ENCODE data around the gene ANO8.

ANO8 gene

GRCh38 chr19:17346109-17346671 is 11.5 kb upstream of the ANO8 start:
- CTCF ChIA-PET: interaction anchor here (0.8 to 10.1 kb wide), 8 partner anchors 11 to 95 kb away, joined by 3 to 144 read pairs (median 4); partner anchors contain the start of gene CCDC194
- peaks cover 0 to 6% (median 6%) of the 10 kb centered on the region in 4 experiments for H3K36me3 ChIP-seq (ENCODE audit: control insufficient read depth in 4 of 4, insufficient read depth in 4 of 4, low read length in 3 of 4)
- 31% methylated on average over 13 of the region's 24 CpGs for WGBS (ENCODE audit: insufficient coverage)
- H3K4me3 ChIP-seq (ENCODE audit: control insufficient read depth in 1 of 7, extremely low read depth in 1 of 7, insufficient read depth in 4 of 7, low read depth in 2 of 7, low read length in 6 of 7): no peak overlapping the region
- no peaks in the 10 kb centered on the region for H3K9me3 ChIP-seq (ENCODE audit: control extremely low read depth in 1 of 5, control insufficient read depth in 4 of 5, insufficient read depth in 2 of 5, low read depth in 1 of 5, low read length in 4 of 5)
- POLR2A ChIA-PET: no interaction called here
- DNase-seq: peak; percentile 60 to 69 (median 62)
- H3K27ac ChIP-seq (ENCODE audit: insufficient read depth in 1 of 2, low read depth in 1 of 2, low read length in 2 of 2, poor library complexity in 1 of 2, severe bottlenecking in 2 of 2): no peak overlapping the region
- H3K4me1 ChIP-seq (ENCODE audit: control extremely low read depth in 1 of 4, control insufficient read depth in 4 of 4, insufficient read depth in 4 of 4, low read length in 3 of 4): peaks cover 0 to 29% (median 21%) of the 10 kb centered on the region in 4 experiments
- no peaks in the 10 kb centered on the region for H3K27me3 ChIP-seq (replicated peaks in 2 of 5; ENCODE audit: control insufficient read depth in 4 of 5, insufficient read depth in 5 of 5, low read length in 4 of 5)

DNA sequence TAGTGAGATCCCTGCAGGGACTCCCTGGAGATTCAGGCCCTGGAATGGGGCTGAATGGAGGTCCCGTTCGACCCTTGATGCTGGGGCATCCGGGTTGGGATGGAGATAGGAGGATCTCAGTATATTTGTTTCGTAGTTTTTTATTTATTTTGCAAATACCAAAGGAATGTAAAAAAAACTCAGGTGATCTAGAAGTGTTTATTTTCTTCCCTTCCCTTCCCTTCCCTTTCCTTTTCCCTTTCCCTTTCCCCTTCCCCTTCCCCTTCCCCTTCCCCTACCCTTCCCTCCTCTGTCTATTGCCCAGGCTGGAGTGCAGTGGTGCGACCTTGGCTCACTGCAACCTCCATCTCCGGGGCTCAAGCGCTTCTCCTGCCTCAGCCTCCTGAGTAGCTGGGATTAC is 7.2 kb upstream of the ANO8 start:
- peaks cover 0 to 19% (median 16%) of the 10 kb centered on the region in 4 experiments for H3K4me1 ChIP-seq (ENCODE audit: control extremely low read depth in 1 of 4, control insufficient read depth in 4 of 4, insufficient read depth in 4 of 4, low read length in 3 of 4)
- no peak overlapping the region for H3K27ac ChIP-seq (ENCODE audit: insufficient read depth in 1 of 2, low read depth in 1 of 2, low read length in 2 of 2, poor library complexity in 1 of 2, severe bottlenecking in 2 of 2)
- H3K27me3 ChIP-seq (replicated peaks in 2 of 5; ENCODE audit: control insufficient read depth in 4 of 5, insufficient read depth in 5 of 5, low read length in 4 of 5): no peaks in the 10 kb centered on the region
- ChIA-PET POLR2A (no interaction called here), CTCF (interaction anchor here (1.2 to 10.1 kb wide), 2 partner anchors 14 to 46 kb away, joined by 3 to 144 read pairs; no protein-coding TSS in a partner anchor)
- peaks cover 0 to 16% (median 10%) of the 10 kb centered on the region in 4 experiments for H3K36me3 ChIP-seq (ENCODE audit: control insufficient read depth in 4 of 4, insufficient read depth in 4 of 4, low read length in 3 of 4)
- 97% methylated on average over 4 of the region's 7 CpGs for WGBS (ENCODE audit: insufficient coverage)
- DNase-seq: no peak
- no peak overlapping the region for H3K4me3 ChIP-seq (ENCODE audit: control insufficient read depth in 1 of 7, extremely low read depth in 1 of 7, insufficient read depth in 4 of 7, low read depth in 2 of 7, low read length in 6 of 7)
- no peaks in the 10 kb centered on the region for H3K9me3 ChIP-seq (ENCODE audit: control extremely low read depth in 1 of 5, control insufficient read depth in 4 of 5, insufficient read depth in 2 of 5, low read depth in 1 of 5, low read length in 4 of 5)

DNA sequence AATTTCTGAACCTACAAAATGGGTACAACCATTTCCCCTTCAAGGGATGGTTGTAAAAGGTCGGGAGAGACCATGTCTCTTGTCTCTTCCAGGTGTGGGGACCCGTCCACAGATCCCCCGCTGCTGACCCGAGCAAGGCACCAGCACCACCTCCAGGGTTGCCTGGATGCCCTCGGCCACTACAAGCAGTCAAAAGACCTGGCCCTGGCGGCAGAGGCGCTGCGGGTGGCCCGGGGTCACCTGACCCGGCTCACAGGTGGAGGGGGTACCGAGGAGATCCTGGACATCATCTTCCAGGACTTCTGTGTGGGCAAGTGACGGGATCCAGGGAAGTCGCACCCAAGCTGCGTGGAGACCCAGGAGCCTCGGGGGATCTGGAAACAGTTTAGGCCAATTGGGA is 6.7 kb upstream of the ANO8 start:
- Histone ChIP-seq H3K27me3 (replicated peaks in 2 of 5; ENCODE audit: control insufficient read depth in 4 of 5, insufficient read depth in 5 of 5, low read length in 4 of 5) (no peaks in the 10 kb centered on the region), H3K9me3 (ENCODE audit: control extremely low read depth in 1 of 5, control insufficient read depth in 4 of 5, insufficient read depth in 2 of 5, low read depth in 1 of 5, low read length in 4 of 5) (no peaks in the 10 kb centered on the region), H3K36me3 (ENCODE audit: control insufficient read depth in 4 of 4, insufficient read depth in 4 of 4, low read length in 3 of 4) (peaks cover 0 to 16% (median 10%) of the 10 kb centered on the region in 4 experiments), H3K27ac (ENCODE audit: insufficient read depth in 1 of 2, low read depth in 1 of 2, low read length in 2 of 2, poor library complexity in 1 of 2, severe bottlenecking in 2 of 2) (no peak overlapping the region), H3K4me1 (ENCODE audit: control extremely low read depth in 1 of 4, control insufficient read depth in 4 of 4, insufficient read depth in 4 of 4, low read length in 3 of 4) (peaks cover 0 to 22% (median 17%) of the 10 kb centered on the region in 4 experiments), H3K4me3 (ENCODE audit: control insufficient read depth in 1 of 7, extremely low read depth in 1 of 7, insufficient read depth in 4 of 7, low read depth in 2 of 7, low read length in 6 of 7) (no peak overlapping the region)
- ChIA-PET POLR2A (no interaction called here), CTCF (interaction anchor here (1.2 to 10.1 kb wide), 3 partner anchors 14 to 46 kb away, joined by 3 to 144 read pairs (median 11); no protein-coding TSS in a partner anchor)
- 89% methylated on average over 10 of the region's 15 CpGs for WGBS (ENCODE audit: insufficient coverage)
- DNase-seq: no peak

GRCh38 chr19:17340871-17341357 is 6.3 kb upstream of the ANO8 start:
- DNase-seq: no peak
- 95% methylated on average over 15 of the region's 17 CpGs for WGBS (ENCODE audit: insufficient coverage)
- Histone ChIP-seq H3K27me3 (replicated peaks in 2 of 5; ENCODE audit: control insufficient read depth in 4 of 5, insufficient read depth in 5 of 5, low read length in 4 of 5) (no peaks in the 10 kb centered on the region), H3K4me3 (ENCODE audit: control insufficient read depth in 1 of 7, extremely low read depth in 1 of 7, insufficient read depth in 4 of 7, low read depth in 2 of 7, low read length in 6 of 7) (no peak overlapping the region), H3K27ac (ENCODE audit: insufficient read depth in 1 of 2, low read depth in 1 of 2, low read length in 2 of 2, poor library complexity in 1 of 2, severe bottlenecking in 2 of 2) (no peak overlapping the region), H3K4me1 (ENCODE audit: control extremely low read depth in 1 of 4, control insufficient read depth in 4 of 4, insufficient read depth in 4 of 4, low read length in 3 of 4) (peaks cover 0 to 22% (median 18%) of the 10 kb centered on the region in 4 experiments), H3K36me3 (ENCODE audit: control insufficient read depth in 4 of 4, insufficient read depth in 4 of 4, low read length in 3 of 4) (peaks cover 0 to 16% (median 10%) of the 10 kb centered on the region in 4 experiments), H3K9me3 (ENCODE audit: control extremely low read depth in 1 of 5, control insufficient read depth in 4 of 5, insufficient read depth in 2 of 5, low read depth in 1 of 5, low read length in 4 of 5) (no peaks in the 10 kb centered on the region)
- ChIA-PET POLR2A (no interaction called here), CTCF (interaction anchor here (1.2 to 2.2 kb wide), 2 partner anchors 13 to 45 kb away, joined by 3 to 11 read pairs; no protein-coding TSS in a partner anchor)

DNA sequence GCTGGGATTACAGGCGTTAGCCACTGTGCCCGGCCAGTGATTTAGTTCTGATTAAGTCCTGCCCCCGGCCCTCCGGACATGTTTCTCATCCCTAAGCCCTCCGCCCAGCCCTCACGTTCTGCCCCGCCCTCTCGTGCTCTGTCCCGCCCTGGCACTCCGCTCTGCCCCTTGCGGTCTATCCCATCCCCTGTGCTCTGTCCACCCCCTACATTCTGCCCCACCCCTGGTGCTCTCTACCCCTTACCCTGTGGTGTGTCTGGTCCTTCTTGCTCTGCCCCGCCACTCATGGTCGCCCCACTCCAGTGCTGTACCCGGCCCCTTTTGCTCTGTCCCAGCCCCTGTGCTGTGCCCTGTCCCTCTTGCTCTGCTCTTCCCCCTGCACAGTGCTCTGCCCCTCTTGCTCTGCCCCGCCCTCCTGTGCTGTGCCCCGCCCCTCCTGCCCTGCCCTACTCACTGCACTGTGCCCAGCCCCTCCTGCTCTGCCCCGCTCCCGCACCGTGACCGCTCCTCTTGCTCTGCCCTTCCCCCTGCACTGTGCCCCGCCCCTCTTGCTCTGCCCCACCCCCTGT is 5.7 kb upstream of the ANO8 start:
- ChIA-PET POLR2A (no interaction called here), CTCF (interaction anchor here (2.2 kb wide), 1 partner anchor 46 kb away, joined by 11 read pairs; no protein-coding TSS in a partner anchor)

DNA sequence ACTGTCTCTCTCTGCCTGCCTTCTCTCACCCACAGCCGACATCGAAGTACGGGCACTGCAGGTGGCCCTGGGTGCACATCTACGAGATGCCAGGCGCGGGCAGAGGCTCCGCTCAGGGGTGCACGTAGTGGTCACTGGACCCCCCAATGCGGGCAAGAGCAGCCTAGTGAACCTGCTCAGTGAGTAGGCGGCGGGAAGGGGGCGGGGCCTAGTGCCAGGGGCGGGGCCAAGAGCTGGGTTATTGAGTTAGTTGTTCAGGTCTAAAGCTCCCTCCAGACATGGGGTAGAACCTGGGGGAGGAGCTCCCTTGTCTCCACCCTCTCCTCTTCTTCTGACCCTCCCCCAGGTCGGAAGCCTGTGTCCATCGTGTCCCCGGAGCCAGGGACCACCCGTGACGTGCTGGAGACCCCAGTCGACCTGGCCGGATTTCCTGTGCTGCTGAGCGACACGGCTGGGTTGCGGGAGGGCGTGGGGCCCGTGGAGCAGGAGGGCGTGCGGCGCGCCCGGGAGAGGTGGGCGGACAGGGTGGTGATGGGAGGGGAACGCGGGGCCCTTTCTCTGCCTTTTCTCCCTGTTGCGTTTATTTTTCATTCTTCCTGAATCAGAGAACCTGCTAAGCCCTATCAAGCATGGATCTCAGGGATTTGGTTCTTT is 4.6 kb upstream of the ANO8 start:
- no peak for DNase-seq

More for the DNA sequence above, 5.7 kb upstream of the ANO8 start:
- Histone ChIP-seq H3K4me3 (ENCODE audit: control insufficient read depth in 1 of 7, extremely low read depth in 1 of 7, insufficient read depth in 4 of 7, low read depth in 2 of 7, low read length in 6 of 7) (no peak overlapping the region), H3K9me3 (ENCODE audit: control extremely low read depth in 1 of 5, control insufficient read depth in 4 of 5, insufficient read depth in 2 of 5, low read depth in 1 of 5, low read length in 4 of 5) (no peaks in the 10 kb centered on the region), H3K27me3 (replicated peaks in 2 of 5; ENCODE audit: control insufficient read depth in 4 of 5, insufficient read depth in 5 of 5, low read length in 4 of 5) (no peaks in the 10 kb centered on the region), H3K36me3 (ENCODE audit: control insufficient read depth in 4 of 4, insufficient read depth in 4 of 4, low read length in 3 of 4) (peaks cover 0 to 16% (median 10%) of the 10 kb centered on the region in 4 experiments), H3K27ac (ENCODE audit: insufficient read depth in 1 of 2, low read depth in 1 of 2, low read length in 2 of 2, poor library complexity in 1 of 2, severe bottlenecking in 2 of 2) (no peak overlapping the region), H3K4me1 (ENCODE audit: control extremely low read depth in 1 of 4, control insufficient read depth in 4 of 4, insufficient read depth in 4 of 4, low read length in 3 of 4) (peaks cover 0 to 26% (median 22%) of the 10 kb centered on the region in 4 experiments)
- no peak for DNase-seq
- WGBS (ENCODE audit: insufficient coverage): 94% methylated on average over 20 of the region's 21 CpGs

More for the DNA sequence above, 4.6 kb upstream of the ANO8 start:
- Histone ChIP-seq H3K27ac (ENCODE audit: insufficient read depth in 1 of 2, low read depth in 1 of 2, low read length in 2 of 2, poor library complexity in 1 of 2, severe bottlenecking in 2 of 2) (no peak overlapping the region), H3K36me3 (ENCODE audit: control insufficient read depth in 4 of 4, insufficient read depth in 4 of 4, low read length in 3 of 4) (peaks cover 0 to 16% (median 10%) of the 10 kb centered on the region in 4 experiments), H3K4me1 (ENCODE audit: control extremely low read depth in 1 of 4, control insufficient read depth in 4 of 4, insufficient read depth in 4 of 4, low read length in 3 of 4) (peaks cover 0 to 36% (median 32%) of the 10 kb centered on the region in 4 experiments), H3K9me3 (ENCODE audit: control extremely low read depth in 1 of 5, control insufficient read depth in 4 of 5, insufficient read depth in 2 of 5, low read depth in 1 of 5, low read length in 4 of 5) (no peaks in the 10 kb centered on the region), H3K27me3 (replicated peaks in 2 of 5; ENCODE audit: control insufficient read depth in 4 of 5, insufficient read depth in 5 of 5, low read length in 4 of 5) (no peaks in the 10 kb centered on the region), H3K4me3 (ENCODE audit: control insufficient read depth in 1 of 7, extremely low read depth in 1 of 7, insufficient read depth in 4 of 7, low read depth in 2 of 7, low read length in 6 of 7) (peak overlapping the region in 1 of 7 experiments; percentile 86)
- 98% methylated on average over 18 of the region's 34 CpGs for WGBS (ENCODE audit: insufficient coverage)
- CTCF ChIA-PET: interaction anchor here (1.2 to 2.2 kb wide), 2 partner anchors 22 to 47 kb away, joined by 3 to 11 read pairs; no protein-coding TSS in a partner anchor
- POLR2A ChIA-PET: interaction anchor here (0.6 to 1.5 kb wide), 2 partner anchors 52 to 210 kb away, joined by 3 to 7 read pairs; no protein-coding TSS in a partner anchor

All from common myeloid progenitor, CD34-positive (primary cell).